Parathyroid adenoma (tissue), 2 donors: ENCODE measurements around the gene CLMN.

Experiments
- H2AFZ ChIP-seq: fragments of 300-600 bp; sonication (generic); one replicate; pipeline ENCODE4 v1.7.0; 2017; ENCODE audit warnings: antibody characterized with exemption, mild to moderate bottlenecking
- H3K27ac ChIP-seq: fragments of 300-600 bp; sonication (generic); one replicate; pipeline ENCODE4 v1.7.0; 2017
- H3K27me3 ChIP-seq: fragments of 300-600 bp; sonication (generic); one replicate; pipeline ENCODE4 v1.7.0; 2017; ENCODE audit warnings: low read length; ENCODE audit not compliant: control insufficient read depth, insufficient read depth
- H3K36me3 ChIP-seq: fragments of 300-600 bp; sonication (generic); one replicate; pipeline ENCODE4 v1.7.0; 2017; ENCODE audit warnings: low read length; ENCODE audit not compliant: control insufficient read depth, insufficient read depth
- H3K4me1 ChIP-seq: fragments of 300-600 bp; sonication (generic); one replicate; pipeline ENCODE4 v1.7.0; 2017; ENCODE audit warnings: control low read depth
- H3K4me2 ChIP-seq: fragments of 300-600 bp; sonication (generic); one replicate; pipeline ENCODE4 v1.7.0; 2017; ENCODE audit warnings: low read length
- H3K4me3 ChIP-seq: fragments of 300-600 bp; sonication (generic); one replicate; pipeline ENCODE4 v1.7.0; 2017; ENCODE audit warnings: low read depth, low read length
- H3K79me2 ChIP-seq: fragments of 300-600 bp; sonication (generic); one replicate; pipeline ENCODE4 v1.7.0; 2017; ENCODE audit warnings: control low read depth
- H3K9ac ChIP-seq: fragments of 300-600 bp; sonication (generic); one replicate; pipeline ENCODE4 v1.7.0; 2017; ENCODE audit warnings: mild to moderate bottlenecking
- H3K9me3 ChIP-seq: fragments of 300-600 bp; sonication (generic); one replicate; pipeline ENCODE4 v1.7.0; 2017; ENCODE audit warnings: low read length; ENCODE audit not compliant: control insufficient read depth
- TF ChIP-seq, protein P1 (sequence below): fragments of 300-600 bp; sonication (generic); IDR thresholded peaks from one replicate; pipeline ENCODE4 v1.7.0; 2017; ENCODE audit warnings: antibody characterized with exemption, mild to moderate bottlenecking
- donor health status: primary hyperparathyroidism.

CLMN gene

GRCh38 chr14:95352481-95352880 is 32.8 kb upstream of the CLMN start:
- no peaks in the 10 kb centered on the region for H3K4me1 ChIP-seq
- no peak overlapping the region for H3K9ac ChIP-seq
- no peak overlapping the region for H3K4me2 ChIP-seq
- TF ChIP-seq, protein P1, sequence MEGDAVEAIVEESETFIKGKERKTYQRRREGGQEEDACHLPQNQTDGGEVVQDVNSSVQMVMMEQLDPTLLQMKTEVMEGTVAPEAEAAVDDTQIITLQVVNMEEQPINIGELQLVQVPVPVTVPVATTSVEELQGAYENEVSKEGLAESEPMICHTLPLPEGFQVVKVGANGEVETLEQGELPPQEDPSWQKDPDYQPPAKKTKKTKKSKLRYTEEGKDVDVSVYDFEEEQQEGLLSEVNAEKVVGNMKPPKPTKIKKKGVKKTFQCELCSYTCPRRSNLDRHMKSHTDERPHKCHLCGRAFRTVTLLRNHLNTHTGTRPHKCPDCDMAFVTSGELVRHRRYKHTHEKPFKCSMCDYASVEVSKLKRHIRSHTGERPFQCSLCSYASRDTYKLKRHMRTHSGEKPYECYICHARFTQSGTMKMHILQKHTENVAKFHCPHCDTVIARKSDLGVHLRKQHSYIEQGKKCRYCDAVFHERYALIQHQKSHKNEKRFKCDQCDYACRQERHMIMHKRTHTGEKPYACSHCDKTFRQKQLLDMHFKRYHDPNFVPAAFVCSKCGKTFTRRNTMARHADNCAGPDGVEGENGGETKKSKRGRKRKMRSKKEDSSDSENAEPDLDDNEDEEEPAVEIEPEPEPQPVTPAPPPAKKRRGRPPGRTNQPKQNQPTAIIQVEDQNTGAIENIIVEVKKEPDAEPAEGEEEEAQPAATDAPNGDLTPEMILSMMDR = no peak
- H2AFZ ChIP-seq = no peak overlapping the region
- H3K4me3 ChIP-seq = no peak overlapping the region
- H3K27me3 ChIP-seq = no peaks in the 10 kb centered on the region
- no peaks in the 10 kb centered on the region for H3K9me3 ChIP-seq
- no peak overlapping the region for H3K27ac ChIP-seq
- H3K79me2 ChIP-seq = no peaks in the 10 kb centered on the region
- H3K36me3 ChIP-seq = no peaks in the 10 kb centered on the region

DNA sequence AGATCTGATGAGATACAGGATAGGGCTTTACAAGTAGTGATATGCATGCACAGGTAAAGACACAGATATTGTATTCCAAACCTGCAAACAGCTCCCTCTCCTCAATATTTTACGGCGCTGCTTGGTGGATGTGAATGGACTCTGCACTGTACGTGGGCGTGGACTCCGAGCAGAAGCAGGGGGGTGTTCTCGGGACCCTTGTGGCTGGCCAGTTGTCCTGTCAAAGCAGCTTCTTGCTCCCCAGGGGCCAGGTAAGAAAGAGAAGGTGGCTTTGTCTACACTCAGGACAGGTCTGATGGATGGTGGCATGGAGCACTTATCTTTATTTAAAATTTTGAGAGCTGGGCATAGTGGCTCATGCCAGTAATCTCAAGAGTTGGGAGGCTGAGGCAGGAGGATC is 29.5 kb upstream of the CLMN start:
- Histone ChIP-seq H3K27me3 (no peaks in the 10 kb centered on the region), H3K79me2 (no peaks in the 10 kb centered on the region), H3K36me3 (no peaks in the 10 kb centered on the region), H2AFZ (no peak overlapping the region), H3K27ac (no peak overlapping the region), H3K4me3 (no peak overlapping the region), H3K4me2 (no peak overlapping the region), H3K9ac (no peak overlapping the region), H3K4me1 (no peaks in the 10 kb centered on the region), H3K9me3 (no peaks in the 10 kb centered on the region)
- TF ChIP-seq, protein P1 = no peak

- H3K4me3 ChIP-seq = no peak overlapping the region
- TF ChIP-seq, protein P1 = no peak
- no peak overlapping the region for H2AFZ ChIP-seq
- H3K79me2 ChIP-seq = no peaks in the 10 kb centered on the region
- H3K27me3 ChIP-seq = no peaks in the 10 kb centered on the region
- H3K9me3 ChIP-seq = no peaks in the 10 kb centered on the region
- H3K36me3 ChIP-seq = no peaks in the 10 kb centered on the region
- H3K27ac ChIP-seq = no peak overlapping the region
- H3K9ac ChIP-seq = no peak overlapping the region
- H3K4me2 ChIP-seq = no peak overlapping the region
- H3K4me1 ChIP-seq = no peaks in the 10 kb centered on the region
These were observed 28.8 kb upstream of the CLMN start for GRCh38 chr14:95348395-95349080.

GRCh38 chr14:95346820-95347219 is 27.1 kb upstream of the CLMN start:
- Histone ChIP-seq H3K9ac (no peak overlapping the region), H3K4me3 (no peak overlapping the region), H3K27me3 (no peaks in the 10 kb centered on the region), H3K4me2 (no peak overlapping the region), H3K9me3 (no peaks in the 10 kb centered on the region), H3K27ac (no peak overlapping the region), H3K4me1 (no peaks in the 10 kb centered on the region), H2AFZ (no peak overlapping the region), H3K36me3 (no peaks in the 10 kb centered on the region), H3K79me2 (no peaks in the 10 kb centered on the region)
- TF ChIP-seq, protein P1 = no peak

DNA sequence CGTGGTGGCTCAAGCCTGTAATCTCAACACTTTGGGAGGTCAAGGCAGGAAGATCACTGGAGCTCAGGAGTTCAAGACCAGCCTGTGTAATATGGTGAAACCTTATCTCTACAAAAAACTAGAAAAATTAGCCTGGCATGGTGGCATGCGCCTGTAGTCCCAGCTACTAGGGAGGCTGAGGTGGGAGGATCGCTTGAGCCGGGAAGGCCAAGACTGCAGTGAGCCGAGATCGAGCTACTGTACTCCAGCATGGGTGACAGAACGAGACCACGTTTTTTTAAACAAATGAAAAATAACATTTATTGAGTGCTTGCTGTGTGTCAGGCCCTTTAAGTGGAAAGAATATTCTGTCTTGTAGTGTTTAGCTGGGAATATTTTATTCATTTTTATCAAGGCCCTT is 26.6 kb upstream of the CLMN start:
- H3K4me2 ChIP-seq = no peak overlapping the region
- no peaks in the 10 kb centered on the region for H3K4me1 ChIP-seq
- no peaks in the 10 kb centered on the region for H3K9me3 ChIP-seq
- H2AFZ ChIP-seq = no peak overlapping the region
- no peaks in the 10 kb centered on the region for H3K79me2 ChIP-seq
- H3K36me3 ChIP-seq = no peaks in the 10 kb centered on the region
- H3K9ac ChIP-seq = no peak overlapping the region
- no peak overlapping the region for H3K27ac ChIP-seq
- TF ChIP-seq, protein P1 = no peak
- no peaks in the 10 kb centered on the region for H3K27me3 ChIP-seq
- no peak overlapping the region for H3K4me3 ChIP-seq
